Measurements from ENCODE around the gene UROC1.

The UROC1 gene

DNA sequence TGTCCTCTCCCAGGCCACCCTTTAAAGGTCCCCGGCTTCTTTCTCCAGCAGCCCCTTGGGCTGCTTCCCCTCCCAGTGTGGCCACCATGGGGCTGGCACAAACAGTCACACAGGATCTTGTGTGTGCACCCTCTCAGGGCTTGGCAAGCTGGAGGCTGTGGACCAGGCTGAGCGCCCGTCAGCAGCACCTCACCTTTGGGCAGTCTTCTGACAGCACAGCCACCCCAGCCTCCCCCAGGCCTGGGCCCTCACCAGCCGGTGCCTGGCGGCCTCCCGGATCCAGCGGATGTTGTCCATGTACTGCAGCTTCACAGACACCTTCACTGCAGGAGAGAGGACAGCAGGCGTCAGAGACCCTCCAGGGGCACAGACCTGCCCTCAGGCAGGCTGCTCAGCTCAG, 21.8 kb downstream of the UROC1 start:
- Histone ChIP-seq H2BK120ac (ENCODE audit: low read depth, low read length) (no peak overlapping the region), H3K4me2 (ENCODE audit: low read length, poor library complexity, severe bottlenecking) (no peak overlapping the region), H3K36me3 (ENCODE audit: control insufficient read depth in 1 of 2, insufficient read depth in 2 of 2, low read depth in 1 of 2, low read length in 2 of 2) (no peaks in the 10 kb centered on the region), H3K4me1 (ENCODE audit: control insufficient read depth, insufficient read depth, low read depth, low read length) (peaks cover 2% of the 10 kb centered on the region), H3K27ac (ENCODE audit: low read length, poor library complexity, severe bottlenecking) (no peak overlapping the region), H2BK5ac (ENCODE audit: low read depth, low read length, poor library complexity, severe bottlenecking) (no peak overlapping the region), H4K91ac (ENCODE audit: low read length) (no peak overlapping the region), H3K14ac (ENCODE audit: low read length in 2 of 2) (no peak overlapping the region), H3K27me3 (ENCODE audit: control insufficient read depth in 1 of 2, insufficient read depth in 1 of 2, low read length in 2 of 2) (peaks cover 6 to 26% of the 10 kb centered on the region in 2 experiments), H3K18ac (ENCODE audit: low read depth in 1 of 2, low read length in 2 of 2) (no peak overlapping the region), H3K4me3 (ENCODE audit: insufficient read depth in 1 of 2, low read depth in 1 of 2, low read length in 2 of 2) (no peak overlapping the region), H4K8ac (ENCODE audit: low read length) (no peak overlapping the region), H3K9ac (ENCODE audit: low read length) (no peak overlapping the region), H3K23ac (ENCODE audit: low read length in 2 of 2) (no peak overlapping the region), H2AFZ (ENCODE audit: low read depth, low read length) (no peak overlapping the region), H2AK5ac (ENCODE audit: low read length, severe bottlenecking) (no peak overlapping the region), H3K4ac (ENCODE audit: low read depth in 1 of 2, low read length in 2 of 2) (no peak overlapping the region), H2BK12ac (ENCODE audit: low read length in 2 of 2) (no peak overlapping the region), H2BK15ac (ENCODE audit: low read depth, poor library complexity, severe bottlenecking) (no peak overlapping the region), H3K79me1 (replicated peaks; ENCODE audit: low read length, poor library complexity, severe bottlenecking) (no peaks in the 10 kb centered on the region), H3K9me3 (ENCODE audit: control insufficient read depth, low read length) (no peaks in the 10 kb centered on the region)
- WGBS, result 86% methylated on average over 8 of the region's 8 CpGs
- DNase-seq, result no peak

DNA sequence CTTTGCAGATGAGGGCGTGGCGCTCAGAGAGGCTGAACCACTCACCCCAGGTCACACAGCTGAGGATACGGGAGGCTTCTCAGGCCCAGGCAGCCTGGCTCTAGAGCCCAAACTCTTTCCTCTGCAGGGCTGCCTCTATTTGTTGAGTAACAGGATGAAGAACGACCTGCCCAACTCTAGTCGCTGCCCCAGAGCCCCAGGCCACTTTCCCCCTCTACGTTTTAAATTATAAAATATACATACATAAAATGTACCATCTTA, 22.7 kb downstream of the UROC1 start:
- peaks cover 8 to 27% of the 10 kb centered on the region in 2 experiments for H3K27me3 ChIP-seq (ENCODE audit: control insufficient read depth in 1 of 2, insufficient read depth in 1 of 2, low read length in 2 of 2)
- no peak overlapping the region for H3K14ac ChIP-seq (ENCODE audit: low read length in 2 of 2)
- 88% methylated on average over 4 of the region's 6 CpGs for WGBS
- no peak overlapping the region for H4K91ac ChIP-seq (ENCODE audit: low read length)
- no peak overlapping the region for H3K23ac ChIP-seq (ENCODE audit: low read length in 2 of 2)
- no peak overlapping the region for H3K4me3 ChIP-seq (ENCODE audit: insufficient read depth in 1 of 2, low read depth in 1 of 2, low read length in 2 of 2)
- H2BK120ac ChIP-seq (ENCODE audit: low read depth, low read length), result no peak overlapping the region
- no peak overlapping the region for H2BK12ac ChIP-seq (ENCODE audit: low read length in 2 of 2)
- no peak overlapping the region for H2AK5ac ChIP-seq (ENCODE audit: low read length, severe bottlenecking)
- no peak overlapping the region for H2BK15ac ChIP-seq (ENCODE audit: low read depth, poor library complexity, severe bottlenecking)
- no peak overlapping the region for H4K8ac ChIP-seq (ENCODE audit: low read length)
- H3K9me3 ChIP-seq (ENCODE audit: control insufficient read depth, low read length), result no peaks in the 10 kb centered on the region
- no peak overlapping the region for H3K9ac ChIP-seq (ENCODE audit: low read length)
- no peaks in the 10 kb centered on the region for H3K79me1 ChIP-seq (replicated peaks; ENCODE audit: low read length, poor library complexity, severe bottlenecking)
- no peaks in the 10 kb centered on the region for H3K36me3 ChIP-seq (ENCODE audit: control insufficient read depth in 1 of 2, insufficient read depth in 2 of 2, low read depth in 1 of 2, low read length in 2 of 2)
- H3K4me1 ChIP-seq (ENCODE audit: control insufficient read depth, insufficient read depth, low read depth, low read length), result peaks cover 2% of the 10 kb centered on the region
- DNase-seq, result no peak
- no peak overlapping the region for H3K4ac ChIP-seq (ENCODE audit: low read depth in 1 of 2, low read length in 2 of 2)
- no peak overlapping the region for H3K27ac ChIP-seq (ENCODE audit: low read length, poor library complexity, severe bottlenecking)
- H3K18ac ChIP-seq (ENCODE audit: low read depth in 1 of 2, low read length in 2 of 2), result no peak overlapping the region
- no peak overlapping the region for H3K4me2 ChIP-seq (ENCODE audit: low read length, poor library complexity, severe bottlenecking)
- no peak overlapping the region for H2BK5ac ChIP-seq (ENCODE audit: low read depth, low read length, poor library complexity, severe bottlenecking)
- no peak overlapping the region for H2AFZ ChIP-seq (ENCODE audit: low read depth, low read length)

DNA sequence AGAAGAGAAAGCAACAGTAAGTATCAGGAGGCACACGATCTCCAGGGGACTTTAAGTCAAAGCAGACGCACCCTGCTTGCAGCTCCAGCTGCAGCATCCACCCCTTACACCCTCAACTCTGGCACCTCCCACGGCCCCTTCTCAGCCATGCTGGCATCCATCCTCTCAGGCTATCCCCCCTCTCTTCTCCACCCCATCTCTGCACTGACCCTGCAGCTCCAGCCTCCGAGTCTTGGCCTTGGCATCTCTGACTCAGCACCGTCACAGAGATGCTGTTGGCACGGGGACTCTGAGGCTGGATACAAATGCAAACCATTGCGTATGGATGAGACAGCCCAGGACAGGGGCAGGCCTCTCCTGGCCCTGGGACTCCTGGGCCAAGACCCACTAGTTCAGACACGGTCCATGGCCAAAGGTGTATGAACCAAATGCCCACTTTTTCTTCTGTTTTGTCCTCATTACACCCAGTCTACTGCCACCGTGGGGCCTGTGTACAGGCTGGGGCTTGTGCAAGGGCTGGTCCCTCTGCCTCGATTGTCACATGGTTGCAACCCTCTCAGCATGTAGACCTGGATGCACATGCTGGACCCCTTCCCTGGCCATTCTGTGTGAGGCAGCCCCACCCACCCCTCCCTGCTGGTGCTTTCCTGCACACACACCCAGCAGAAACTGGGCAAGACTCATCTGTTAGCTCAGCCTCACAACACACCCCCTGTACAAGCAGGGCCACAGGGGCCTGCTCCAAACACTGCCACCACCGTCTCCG, 23.2 kb downstream of the UROC1 start:
- peaks cover 2% of the 10 kb centered on the region for H3K4me1 ChIP-seq (ENCODE audit: control insufficient read depth, insufficient read depth, low read depth, low read length)
- no peak overlapping the region for H3K23ac ChIP-seq (ENCODE audit: low read length in 2 of 2)
- no peaks in the 10 kb centered on the region for H3K79me1 ChIP-seq (replicated peaks; ENCODE audit: low read length, poor library complexity, severe bottlenecking)
- H3K4me2 ChIP-seq (ENCODE audit: low read length, poor library complexity, severe bottlenecking), result no peak overlapping the region
- no peak overlapping the region for H2BK12ac ChIP-seq (ENCODE audit: low read length in 2 of 2)
- peaks cover 11 to 29% of the 10 kb centered on the region in 2 experiments for H3K27me3 ChIP-seq (ENCODE audit: control insufficient read depth in 1 of 2, insufficient read depth in 1 of 2, low read length in 2 of 2)
- H3K27ac ChIP-seq (ENCODE audit: low read length, poor library complexity, severe bottlenecking), result no peak overlapping the region
- H2BK15ac ChIP-seq (ENCODE audit: low read depth, poor library complexity, severe bottlenecking), result no peak overlapping the region
- H3K14ac ChIP-seq (ENCODE audit: low read length in 2 of 2), result no peak overlapping the region
- H4K91ac ChIP-seq (ENCODE audit: low read length), result no peak overlapping the region
- H3K18ac ChIP-seq (ENCODE audit: low read depth in 1 of 2, low read length in 2 of 2), result no peak overlapping the region
- H2AFZ ChIP-seq (ENCODE audit: low read depth, low read length), result no peak overlapping the region
- no peak overlapping the region for H2BK120ac ChIP-seq (ENCODE audit: low read depth, low read length)
- no peak for DNase-seq
- no peak overlapping the region for H2BK5ac ChIP-seq (ENCODE audit: low read depth, low read length, poor library complexity, severe bottlenecking)
- WGBS, result 81% methylated on average over 12 of the region's 12 CpGs
- H4K8ac ChIP-seq (ENCODE audit: low read length), result no peak overlapping the region
- H3K36me3 ChIP-seq (ENCODE audit: control insufficient read depth in 1 of 2, insufficient read depth in 2 of 2, low read depth in 1 of 2, low read length in 2 of 2), result no peaks in the 10 kb centered on the region
- no peak overlapping the region for H3K9ac ChIP-seq (ENCODE audit: low read length)
- H3K9me3 ChIP-seq (ENCODE audit: control insufficient read depth, low read length), result no peaks in the 10 kb centered on the region
- no peak overlapping the region for H2AK5ac ChIP-seq (ENCODE audit: low read length, severe bottlenecking)
- no peak overlapping the region for H3K4me3 ChIP-seq (ENCODE audit: insufficient read depth in 1 of 2, low read depth in 1 of 2, low read length in 2 of 2)
- no peak overlapping the region for H3K4ac ChIP-seq (ENCODE audit: low read depth in 1 of 2, low read length in 2 of 2)

DNA sequence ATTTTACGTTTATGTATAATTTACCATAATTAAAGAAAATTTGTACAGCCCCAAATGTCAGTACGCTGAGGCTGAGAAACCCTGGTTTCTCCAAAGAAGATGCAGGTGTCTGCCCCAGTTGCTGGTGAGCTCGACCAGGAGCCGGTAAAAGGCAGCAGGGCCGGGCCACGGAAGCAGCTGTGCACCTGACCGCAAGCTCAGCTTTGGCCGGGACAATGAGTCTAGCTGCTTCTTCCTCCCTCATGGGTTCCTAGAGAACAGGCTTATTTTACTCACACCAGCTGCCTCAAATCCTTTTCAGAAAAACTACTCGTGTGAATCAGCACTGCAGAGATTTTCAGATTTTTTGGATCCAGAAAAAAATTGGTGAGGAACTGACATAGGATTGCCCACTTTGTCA, 23.8 kb downstream of the UROC1 start:
- H2BK5ac ChIP-seq (ENCODE audit: low read depth, low read length, poor library complexity, severe bottlenecking), result no peak overlapping the region
- H2AFZ ChIP-seq (ENCODE audit: low read depth, low read length), result no peak overlapping the region
- no peaks in the 10 kb centered on the region for H3K79me1 ChIP-seq (replicated peaks; ENCODE audit: low read length, poor library complexity, severe bottlenecking)
- no peak overlapping the region for H3K18ac ChIP-seq (ENCODE audit: low read depth in 1 of 2, low read length in 2 of 2)
- no peak overlapping the region for H3K4me2 ChIP-seq (ENCODE audit: low read length, poor library complexity, severe bottlenecking)
- H3K36me3 ChIP-seq (ENCODE audit: control insufficient read depth in 1 of 2, insufficient read depth in 2 of 2, low read depth in 1 of 2, low read length in 2 of 2), result no peaks in the 10 kb centered on the region
- H3K4me1 ChIP-seq (ENCODE audit: control insufficient read depth, insufficient read depth, low read depth, low read length), result peaks cover 2% of the 10 kb centered on the region
- no peak overlapping the region for H2BK12ac ChIP-seq (ENCODE audit: low read length in 2 of 2)
- no peak overlapping the region for H2BK120ac ChIP-seq (ENCODE audit: low read depth, low read length)
- peaks cover 17 to 33% of the 10 kb centered on the region in 2 experiments for H3K27me3 ChIP-seq (ENCODE audit: control insufficient read depth in 1 of 2, insufficient read depth in 1 of 2, low read length in 2 of 2)
- no peak overlapping the region for H3K23ac ChIP-seq (ENCODE audit: low read length in 2 of 2)
- no peak overlapping the region for H3K4me3 ChIP-seq (ENCODE audit: insufficient read depth in 1 of 2, low read depth in 1 of 2, low read length in 2 of 2)
- H4K91ac ChIP-seq (ENCODE audit: low read length), result no peak overlapping the region
- H3K9ac ChIP-seq (ENCODE audit: low read length), result no peak overlapping the region
- H3K4ac ChIP-seq (ENCODE audit: low read depth in 1 of 2, low read length in 2 of 2), result no peak overlapping the region
- no peak overlapping the region for H3K14ac ChIP-seq (ENCODE audit: low read length in 2 of 2)
- WGBS, result 97% methylated on average over 7 of the region's 9 CpGs
- H2BK15ac ChIP-seq (ENCODE audit: low read depth, poor library complexity, severe bottlenecking), result no peak overlapping the region
- H4K8ac ChIP-seq (ENCODE audit: low read length), result no peak overlapping the region
- no peak for DNase-seq
- no peaks in the 10 kb centered on the region for H3K9me3 ChIP-seq (ENCODE audit: control insufficient read depth, low read length)
- H3K27ac ChIP-seq (ENCODE audit: low read length, poor library complexity, severe bottlenecking), result no peak overlapping the region
- H2AK5ac ChIP-seq (ENCODE audit: low read length, severe bottlenecking), result no peak overlapping the region
